Parathyroid adenoma (tissue), 2 donors: Measurements from ENCODE around the gene C4orf50.

ENCODE experiments used
- H2AFZ ChIP-seq: fragments of 300-600 bp; sonication (generic); one replicate; pipeline ENCODE4 v1.7.0; 2017; ENCODE audit warnings: antibody characterized with exemption, mild to moderate bottlenecking
- H3K27ac ChIP-seq: fragments of 300-600 bp; sonication (generic); one replicate; pipeline ENCODE4 v1.7.0; 2017
- H3K27me3 ChIP-seq: fragments of 300-600 bp; sonication (generic); one replicate; pipeline ENCODE4 v1.7.0; 2017; ENCODE audit warnings: low read length; ENCODE audit not compliant: control insufficient read depth, insufficient read depth
- H3K36me3 ChIP-seq: fragments of 300-600 bp; sonication (generic); one replicate; pipeline ENCODE4 v1.7.0; 2017; ENCODE audit warnings: low read length; ENCODE audit not compliant: control insufficient read depth, insufficient read depth
- H3K4me1 ChIP-seq: fragments of 300-600 bp; sonication (generic); one replicate; pipeline ENCODE4 v1.7.0; 2017; ENCODE audit warnings: control low read depth
- H3K4me2 ChIP-seq: fragments of 300-600 bp; sonication (generic); one replicate; pipeline ENCODE4 v1.7.0; 2017; ENCODE audit warnings: low read length
- H3K4me3 ChIP-seq: fragments of 300-600 bp; sonication (generic); one replicate; pipeline ENCODE4 v1.7.0; 2017; ENCODE audit warnings: low read depth, low read length
- H3K79me2 ChIP-seq: fragments of 300-600 bp; sonication (generic); one replicate; pipeline ENCODE4 v1.7.0; 2017; ENCODE audit warnings: control low read depth
- H3K9ac ChIP-seq: fragments of 300-600 bp; sonication (generic); one replicate; pipeline ENCODE4 v1.7.0; 2017; ENCODE audit warnings: mild to moderate bottlenecking
- H3K9me3 ChIP-seq: fragments of 300-600 bp; sonication (generic); one replicate; pipeline ENCODE4 v1.7.0; 2017; ENCODE audit warnings: low read length; ENCODE audit not compliant: control insufficient read depth
- TF ChIP-seq, protein P1 (sequence below): fragments of 300-600 bp; sonication (generic); IDR thresholded peaks from one replicate; pipeline ENCODE4 v1.7.0; 2017; ENCODE audit warnings: antibody characterized with exemption, mild to moderate bottlenecking
- donor health status: primary hyperparathyroidism.

C4orf50 gene

DNA sequence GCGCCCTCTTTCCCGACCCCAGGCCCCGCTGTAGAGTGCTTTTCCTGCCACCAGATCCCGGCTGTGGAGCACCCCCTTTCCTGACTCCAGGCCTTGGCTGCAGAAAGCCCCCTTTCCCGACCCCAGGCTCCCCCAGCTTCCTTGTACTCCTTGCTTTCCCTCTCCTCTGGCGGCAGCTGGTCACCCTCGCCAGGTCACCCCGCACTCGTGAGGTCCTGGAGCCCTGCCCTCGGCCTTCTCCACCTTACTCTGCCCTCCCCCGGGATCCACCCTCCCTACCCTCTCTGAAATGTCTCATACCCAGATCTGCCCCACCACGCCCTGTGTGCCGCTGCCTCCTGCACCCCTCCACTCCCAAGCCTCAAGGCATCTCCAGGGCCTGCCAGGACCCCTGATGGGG is 25.0 kb upstream of the C4orf50 start:
- Histone ChIP-seq H3K9me3 (no peaks in the 10 kb centered on the region), H3K27ac (no peak overlapping the region), H3K9ac (no peak overlapping the region), H3K4me2 (no peak overlapping the region), H3K4me1 (no peaks in the 10 kb centered on the region), H3K4me3 (no peak overlapping the region), H3K27me3 (peaks cover 2% of the 10 kb centered on the region), H3K36me3 (no peaks in the 10 kb centered on the region), H3K79me2 (no peaks in the 10 kb centered on the region), H2AFZ (no peak overlapping the region)
- TF ChIP-seq, protein P1, sequence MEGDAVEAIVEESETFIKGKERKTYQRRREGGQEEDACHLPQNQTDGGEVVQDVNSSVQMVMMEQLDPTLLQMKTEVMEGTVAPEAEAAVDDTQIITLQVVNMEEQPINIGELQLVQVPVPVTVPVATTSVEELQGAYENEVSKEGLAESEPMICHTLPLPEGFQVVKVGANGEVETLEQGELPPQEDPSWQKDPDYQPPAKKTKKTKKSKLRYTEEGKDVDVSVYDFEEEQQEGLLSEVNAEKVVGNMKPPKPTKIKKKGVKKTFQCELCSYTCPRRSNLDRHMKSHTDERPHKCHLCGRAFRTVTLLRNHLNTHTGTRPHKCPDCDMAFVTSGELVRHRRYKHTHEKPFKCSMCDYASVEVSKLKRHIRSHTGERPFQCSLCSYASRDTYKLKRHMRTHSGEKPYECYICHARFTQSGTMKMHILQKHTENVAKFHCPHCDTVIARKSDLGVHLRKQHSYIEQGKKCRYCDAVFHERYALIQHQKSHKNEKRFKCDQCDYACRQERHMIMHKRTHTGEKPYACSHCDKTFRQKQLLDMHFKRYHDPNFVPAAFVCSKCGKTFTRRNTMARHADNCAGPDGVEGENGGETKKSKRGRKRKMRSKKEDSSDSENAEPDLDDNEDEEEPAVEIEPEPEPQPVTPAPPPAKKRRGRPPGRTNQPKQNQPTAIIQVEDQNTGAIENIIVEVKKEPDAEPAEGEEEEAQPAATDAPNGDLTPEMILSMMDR, result no peak

DNA sequence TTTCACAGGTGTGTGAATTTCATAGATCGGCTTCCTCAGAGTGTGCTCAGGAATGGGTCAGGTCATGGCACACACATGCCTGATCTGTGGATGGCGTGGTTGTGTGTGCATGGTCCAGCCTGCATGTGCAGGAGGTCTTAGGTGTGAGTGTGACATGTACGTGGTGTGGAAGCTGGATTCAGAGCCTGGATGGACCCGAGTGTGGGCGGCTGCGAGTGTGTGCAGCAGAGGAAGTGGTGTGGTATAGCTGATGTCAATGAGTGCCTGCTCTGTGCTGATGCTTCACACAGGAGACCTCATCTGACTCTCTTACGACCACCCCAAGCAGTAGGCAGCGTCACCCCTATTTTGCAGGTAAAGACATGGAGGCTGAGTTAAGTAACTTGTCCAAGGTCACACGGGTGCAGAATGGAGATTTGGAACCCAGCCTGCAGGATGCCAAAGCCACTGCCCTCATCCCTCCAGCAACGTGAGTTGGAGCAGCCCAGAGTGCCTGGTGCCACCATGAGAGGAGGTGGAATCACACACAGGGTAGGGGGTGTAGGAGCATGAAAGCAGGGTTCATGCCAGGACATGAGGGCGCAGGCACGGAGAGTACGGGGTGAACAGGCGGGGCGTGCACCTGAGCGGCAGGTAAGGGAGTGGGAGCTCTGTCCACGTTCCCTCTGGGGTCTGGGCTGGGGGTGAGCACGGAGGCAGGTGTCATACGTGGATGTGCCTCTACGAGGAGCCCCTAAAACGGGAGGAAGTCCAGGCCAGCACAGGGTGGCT is 24.2 kb upstream of the C4orf50 start:
- Histone ChIP-seq H3K9ac (no peak overlapping the region), H3K79me2 (no peaks in the 10 kb centered on the region), H2AFZ (no peak overlapping the region), H3K27ac (no peak overlapping the region), H3K9me3 (no peaks in the 10 kb centered on the region), H3K4me3 (no peak overlapping the region), H3K36me3 (no peaks in the 10 kb centered on the region), H3K4me1 (no peaks in the 10 kb centered on the region), H3K4me2 (no peak overlapping the region), H3K27me3 (peaks cover 2% of the 10 kb centered on the region)
- TF ChIP-seq, protein P1, result no peak

- H3K4me1 ChIP-seq, result no peaks in the 10 kb centered on the region
- H3K36me3 ChIP-seq, result no peaks in the 10 kb centered on the region
- H3K27me3 ChIP-seq, result peaks cover 2% of the 10 kb centered on the region
- no peak overlapping the region for H3K4me2 ChIP-seq
- H3K4me3 ChIP-seq, result no peak overlapping the region
- TF ChIP-seq, protein P1, result no peak
- H3K9me3 ChIP-seq, result no peaks in the 10 kb centered on the region
- no peak overlapping the region for H3K9ac ChIP-seq
- no peaks in the 10 kb centered on the region for H3K79me2 ChIP-seq
- H2AFZ ChIP-seq, result no peak overlapping the region
- no peak overlapping the region for H3K27ac ChIP-seq
Measured at GRCh38 chr4:6041800-6042199, 23.6 kb upstream of the C4orf50 start.

DNA sequence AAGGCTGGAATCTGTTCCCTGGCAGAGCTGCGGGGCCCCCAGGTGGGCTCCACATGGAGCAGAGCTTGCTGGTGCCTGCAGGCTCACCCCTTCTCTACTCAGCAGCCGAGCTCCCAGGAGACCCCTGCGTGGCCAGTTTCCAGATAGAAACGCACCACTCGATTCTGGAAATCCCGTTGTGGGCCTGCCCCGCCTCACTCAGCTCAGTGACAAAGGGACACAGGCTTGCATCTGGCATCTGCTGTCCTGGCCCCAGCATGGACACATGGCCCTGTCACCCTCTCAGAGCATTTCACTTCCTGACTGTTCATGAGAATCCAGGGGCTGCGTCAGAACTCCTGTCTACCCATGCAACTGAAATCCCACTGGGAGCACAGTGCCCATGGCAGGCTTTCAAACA is 20.5 kb upstream of the C4orf50 start:
- Histone ChIP-seq H3K27ac (no peak overlapping the region), H3K4me3 (no peak overlapping the region), H3K79me2 (no peaks in the 10 kb centered on the region), H3K4me1 (no peaks in the 10 kb centered on the region), H2AFZ (no peak overlapping the region), H3K4me2 (no peak overlapping the region), H3K9ac (no peak overlapping the region), H3K27me3 (no peaks in the 10 kb centered on the region), H3K36me3 (no peaks in the 10 kb centered on the region), H3K9me3 (no peaks in the 10 kb centered on the region)
- TF ChIP-seq, protein P1, result no peak

DNA sequence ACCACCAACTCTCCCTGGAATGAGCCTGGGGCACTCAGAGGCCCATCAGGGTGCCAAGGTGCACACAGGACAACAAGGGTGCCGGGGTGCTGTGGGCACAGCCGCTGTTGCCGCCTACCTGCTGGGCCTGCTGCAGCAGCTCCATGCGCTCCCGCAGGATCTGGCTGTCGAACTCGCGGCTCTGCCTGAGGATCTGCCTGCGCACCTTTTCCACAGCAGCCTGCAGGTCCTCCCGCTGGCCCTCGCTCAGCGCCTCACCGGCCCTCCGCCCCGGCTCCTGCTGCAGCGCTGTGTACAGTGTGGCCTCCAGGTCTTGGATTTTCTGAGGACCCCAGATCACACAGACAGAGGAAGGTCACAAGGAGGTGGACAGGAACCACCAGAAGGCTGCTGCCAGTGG is 17.6 kb upstream of the C4orf50 start:
- Histone ChIP-seq H2AFZ (no peak overlapping the region), H3K4me3 (no peak overlapping the region), H3K79me2 (no peaks in the 10 kb centered on the region), H3K27ac (no peak overlapping the region), H3K9me3 (no peaks in the 10 kb centered on the region), H3K9ac (no peak overlapping the region), H3K4me2 (no peak overlapping the region), H3K4me1 (peaks cover 6% of the 10 kb centered on the region), H3K27me3 (no peaks in the 10 kb centered on the region), H3K36me3 (no peaks in the 10 kb centered on the region)
- TF ChIP-seq, protein P1, result no peak
